ENCODE data around the gene NHERF1. TPM values are rescaled to one million over a fixed set of nuclear protein-coding genes. Genes with fewer than 3 reads are reported as not detected.

NHERF1 gene
- total and polyA plus RNA-seq, 9 of the 15 experiments (the other 6 are each of a cell fraction or from before 2014, with no cell fraction given) = 11.4 to 79.9 (median 36.9) TPM

DNA sequence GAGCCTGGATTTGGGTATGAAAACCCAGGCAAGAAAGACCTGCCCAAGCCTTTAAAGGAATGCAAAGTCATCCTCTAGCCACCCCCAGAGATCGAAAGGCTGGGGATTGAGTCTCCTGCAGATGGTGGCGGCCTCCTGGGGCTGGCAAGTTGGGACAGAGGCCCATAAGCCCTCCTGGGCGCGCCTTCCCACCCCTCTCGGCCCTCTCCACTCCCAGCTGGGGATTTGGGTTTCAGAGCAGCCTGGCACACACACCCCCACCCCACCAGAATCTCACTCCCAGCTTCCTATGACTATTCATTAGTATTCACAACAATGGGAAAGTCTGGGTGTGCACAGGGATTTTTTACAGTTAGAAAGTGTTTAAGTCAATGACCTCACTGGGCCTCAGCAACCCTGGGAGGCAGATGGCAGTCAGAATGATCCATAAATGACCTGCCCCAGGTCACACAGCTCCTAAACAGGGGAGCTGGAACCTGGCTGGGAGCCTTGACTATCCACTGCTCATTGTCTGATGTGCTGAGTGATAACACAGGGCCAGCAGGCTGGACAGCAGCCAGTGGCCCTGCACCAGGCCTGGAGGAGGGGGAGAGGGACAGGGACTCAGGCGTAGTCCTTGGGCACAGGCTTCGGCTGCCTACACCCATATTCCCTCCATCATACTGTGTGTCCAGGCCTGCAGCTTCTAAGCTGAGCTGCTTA, 12.1 kb downstream of the NHERF1 start:
- no TSS peak for BruUV-seq (replicated peaks)
- peak; percentile 50 for TF ChIP-seq MAFF (IDR thresholded peaks at IDR 0.05; ENCODE audit: low read length)
- TF ChIP-seq FOXA3 (CRISPR knock-in tag; conservative IDR thresholded peaks at IDR 0.05 in 1 of 2, IDR thresholded peaks at IDR 0.05 in 1 of 2) = no peak
- TF ChIP-seq NFXL1 (CRISPR knock-in tag; IDR thresholded peaks at IDR 0.05) = no peak
- TF ChIP-seq NCOA4 (IDR thresholded peaks at IDR 0.05; ENCODE audit: partially characterized antibody) = no peak
- TF ChIP-seq RB1 (IDR thresholded peaks at IDR 0.05; ENCODE audit: low read depth) = no peak
- no peak for TF ChIP-seq ZFP1 (CRISPR knock-in tag; IDR thresholded peaks at IDR 0.05)
- no peak for TF ChIP-seq ZKSCAN8 (CRISPR knock-in tag; IDR thresholded peaks at IDR 0.05)
- TF ChIP-seq, protein P1, sequence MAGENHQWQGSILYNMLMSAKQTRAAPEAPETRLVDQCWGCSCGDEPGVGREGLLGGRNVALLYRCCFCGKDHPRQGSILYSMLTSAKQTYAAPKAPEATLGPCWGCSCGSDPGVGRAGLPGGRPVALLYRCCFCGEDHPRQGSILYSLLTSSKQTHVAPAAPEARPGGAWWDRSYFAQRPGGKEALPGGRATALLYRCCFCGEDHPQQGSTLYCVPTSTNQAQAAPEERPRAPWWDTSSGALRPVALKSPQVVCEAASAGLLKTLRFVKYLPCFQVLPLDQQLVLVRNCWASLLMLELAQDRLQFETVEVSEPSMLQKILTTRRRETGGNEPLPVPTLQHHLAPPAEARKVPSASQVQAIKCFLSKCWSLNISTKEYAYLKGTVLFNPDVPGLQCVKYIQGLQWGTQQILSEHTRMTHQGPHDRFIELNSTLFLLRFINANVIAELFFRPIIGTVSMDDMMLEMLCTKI (IDR thresholded peaks at IDR 0.05; ENCODE audit: partially characterized antibody) = no peak
- TF ChIP-seq, protein P2, sequence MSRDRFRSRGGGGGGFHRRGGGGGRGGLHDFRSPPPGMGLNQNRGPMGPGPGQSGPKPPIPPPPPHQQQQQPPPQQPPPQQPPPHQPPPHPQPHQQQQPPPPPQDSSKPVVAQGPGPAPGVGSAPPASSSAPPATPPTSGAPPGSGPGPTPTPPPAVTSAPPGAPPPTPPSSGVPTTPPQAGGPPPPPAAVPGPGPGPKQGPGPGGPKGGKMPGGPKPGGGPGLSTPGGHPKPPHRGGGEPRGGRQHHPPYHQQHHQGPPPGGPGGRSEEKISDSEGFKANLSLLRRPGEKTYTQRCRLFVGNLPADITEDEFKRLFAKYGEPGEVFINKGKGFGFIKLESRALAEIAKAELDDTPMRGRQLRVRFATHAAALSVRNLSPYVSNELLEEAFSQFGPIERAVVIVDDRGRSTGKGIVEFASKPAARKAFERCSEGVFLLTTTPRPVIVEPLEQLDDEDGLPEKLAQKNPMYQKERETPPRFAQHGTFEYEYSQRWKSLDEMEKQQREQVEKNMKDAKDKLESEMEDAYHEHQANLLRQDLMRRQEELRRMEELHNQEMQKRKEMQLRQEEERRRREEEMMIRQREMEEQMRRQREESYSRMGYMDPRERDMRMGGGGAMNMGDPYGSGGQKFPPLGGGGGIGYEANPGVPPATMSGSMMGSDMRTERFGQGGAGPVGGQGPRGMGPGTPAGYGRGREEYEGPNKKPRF (IDR thresholded peaks at IDR 0.05; ENCODE audit: low read depth, low read length) = no peak
- no peak for TF ChIP-seq HNRNPH1 (optimal IDR thresholded peaks at IDR 0.05; ENCODE audit: low read depth, low read length)
- TF ChIP-seq, protein P3, sequence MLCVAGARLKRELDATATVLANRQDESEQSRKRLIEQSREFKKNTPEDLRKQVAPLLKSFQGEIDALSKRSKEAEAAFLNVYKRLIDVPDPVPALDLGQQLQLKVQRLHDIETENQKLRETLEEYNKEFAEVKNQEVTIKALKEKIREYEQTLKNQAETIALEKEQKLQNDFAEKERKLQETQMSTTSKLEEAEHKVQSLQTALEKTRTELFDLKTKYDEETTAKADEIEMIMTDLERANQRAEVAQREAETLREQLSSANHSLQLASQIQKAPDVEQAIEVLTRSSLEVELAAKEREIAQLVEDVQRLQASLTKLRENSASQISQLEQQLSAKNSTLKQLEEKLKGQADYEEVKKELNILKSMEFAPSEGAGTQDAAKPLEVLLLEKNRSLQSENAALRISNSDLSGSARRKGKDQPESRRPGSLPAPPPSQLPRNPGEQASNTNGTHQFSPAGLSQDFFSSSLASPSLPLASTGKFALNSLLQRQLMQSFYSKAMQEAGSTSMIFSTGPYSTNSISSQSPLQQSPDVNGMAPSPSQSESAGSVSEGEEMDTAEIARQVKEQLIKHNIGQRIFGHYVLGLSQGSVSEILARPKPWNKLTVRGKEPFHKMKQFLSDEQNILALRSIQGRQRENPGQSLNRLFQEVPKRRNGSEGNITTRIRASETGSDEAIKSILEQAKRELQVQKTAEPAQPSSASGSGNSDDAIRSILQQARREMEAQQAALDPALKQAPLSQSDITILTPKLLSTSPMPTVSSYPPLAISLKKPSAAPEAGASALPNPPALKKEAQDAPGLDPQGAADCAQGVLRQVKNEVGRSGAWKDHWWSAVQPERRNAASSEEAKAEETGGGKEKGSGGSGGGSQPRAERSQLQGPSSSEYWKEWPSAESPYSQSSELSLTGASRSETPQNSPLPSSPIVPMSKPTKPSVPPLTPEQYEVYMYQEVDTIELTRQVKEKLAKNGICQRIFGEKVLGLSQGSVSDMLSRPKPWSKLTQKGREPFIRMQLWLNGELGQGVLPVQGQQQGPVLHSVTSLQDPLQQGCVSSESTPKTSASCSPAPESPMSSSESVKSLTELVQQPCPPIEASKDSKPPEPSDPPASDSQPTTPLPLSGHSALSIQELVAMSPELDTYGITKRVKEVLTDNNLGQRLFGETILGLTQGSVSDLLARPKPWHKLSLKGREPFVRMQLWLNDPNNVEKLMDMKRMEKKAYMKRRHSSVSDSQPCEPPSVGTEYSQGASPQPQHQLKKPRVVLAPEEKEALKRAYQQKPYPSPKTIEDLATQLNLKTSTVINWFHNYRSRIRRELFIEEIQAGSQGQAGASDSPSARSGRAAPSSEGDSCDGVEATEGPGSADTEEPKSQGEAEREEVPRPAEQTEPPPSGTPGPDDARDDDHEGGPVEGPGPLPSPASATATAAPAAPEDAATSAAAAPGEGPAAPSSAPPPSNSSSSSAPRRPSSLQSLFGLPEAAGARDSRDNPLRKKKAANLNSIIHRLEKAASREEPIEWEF (CRISPR knock-in tag; IDR thresholded peaks at IDR 0.05) = no peak
- no peak for TF ChIP-seq MTA2 (IDR thresholded peaks at IDR 0.05; ENCODE audit: low read depth)
- no peak for TF ChIP-seq PHF20 (IDR thresholded peaks at IDR 0.05; ENCODE audit: partially characterized antibody)

More for the DNA sequence above, 12.1 kb downstream of the NHERF1 start:
- Histone ChIP-seq H3K4me3 (no peak overlapping the region), H4K20me1 (replicated peaks; ENCODE audit: control insufficient read depth, insufficient read depth, low read length) (peaks cover 25% of the 10 kb centered on the region; the same call in 1 of the 2 replicates), H3K9me1 (ENCODE audit: control insufficient read depth, insufficient read depth, low read length) (peaks cover 20% of the 10 kb centered on the region), H3K27ac (ENCODE audit: extremely low read depth, low read depth, low read length) (peak overlapping the region; percentile 61; the same call in 2 of the 3 replicates), H2AFZ (ENCODE audit: low read depth, low read length) (peak overlapping the region; percentile 34; the same call in 1 of the 2 replicates), H3K27me3 (ENCODE audit: control insufficient read depth in 2 of 2, insufficient read depth in 2 of 2, low read length in 2 of 2) (no peaks in the 10 kb centered on the region), H3K4me2 (ENCODE audit: insufficient read depth, low read length) (peak overlapping the region; percentile 41), H3K36me3 (ENCODE audit: control insufficient read depth, insufficient read depth, low read length) (peaks cover 19% of the 10 kb centered on the region; the same call in 2 of the 3 replicates), H3K79me2 (ENCODE audit: control insufficient read depth, insufficient read depth, low read length) (peaks cover 53% of the 10 kb centered on the region), H3K9me3 (replicated peaks; ENCODE audit: control insufficient read depth, insufficient read depth, low read depth, low read length) (no peaks in the 10 kb centered on the region), H3K9ac (ENCODE audit: insufficient read depth in 1 of 2, low read depth in 2 of 2, low read length in 2 of 2) (peak overlapping the region; percentile 50 to 87; a peak in 3 of 4 replicates), H3K4me1 (replicated peaks in 1 of 2; ENCODE audit: control insufficient read depth in 2 of 2, insufficient read depth in 2 of 2, low read length in 2 of 2) (peaks cover 29 to 65% of the 10 kb centered on the region in 2 experiments)
- 16% methylated on average over 7 of the region's 7 CpGs for WGBS (ENCODE audit: insufficient coverage, low coverage, missing lambda C conversion rate)
- ChIA-PET POLR2A (interaction anchor here (0.6 to 2.7 kb wide), 9 partner anchors 9 to 383 kb away, joined by 3 to 22 read pairs (median 3); no protein-coding TSS in a partner anchor), CTCF (ENCODE audit: low intra/inter-chr PET ratio) (interaction anchor here (0.6 kb wide), 1 partner anchor 1386 kb away, joined by 8 read pairs; no protein-coding TSS in a partner anchor)
- ATAC-seq (peak; percentile 74), FAIRE-seq (peak; percentile 81), DNase-seq (ENCODE audit: extremely low read depth in 1 of 4, low spot score in 3 of 4) (peak; percentile 48 to 71 (median 56))
- in situ Hi-C loops (cut with MboI) = no loop called here
- intact Hi-C loops (cut with micrococcal nuclease) = no loop called here
